HG03457 (cell line): ENCODE results near the gene LRFN3.
"Not testable (repeated sequence)": the region's sequence is repeated elsewhere in the genome, so short reads cannot be mapped to it uniquely, and the experiment has no call there.

Experiments used
- ATAC-seq: cut with Tn5 transposase; IDR thresholded peaks from one replicate; pipeline ENCODE4 v1.9.1; 2021; ENCODE audit warnings: moderate number of reproducible peaks; ENCODE audit not compliant: unreplicated experiment

The LRFN3 gene

GRCh38 chr19:35937345-35938281 is 1.4 kb downstream of the LRFN3 start:
- no peak for ATAC-seq

- no peak for ATAC-seq
Observed at GRCh38 chr19:35938282-35939224, 2.4 kb downstream of the LRFN3 start.

- ATAC-seq = no peak
Observed at GRCh38 chr19:35939307-35940077, 3.3 kb downstream of the LRFN3 start.

GRCh38 chr19:35940078-35940775 is 4.1 kb downstream of the LRFN3 start:
- no peak for ATAC-seq

- ATAC-seq = no peak
Observed at GRCh38 chr19:35940839-35941238, 4.7 kb downstream of the LRFN3 start.

- ATAC-seq = no peak
Observed at GRCh38 chr19:35942235-35942634, 6.1 kb downstream of the LRFN3 start.

- no peak for ATAC-seq
Observed at GRCh38 chr19:35943321-35944301, 7.4 kb downstream of the LRFN3 start.

GRCh38 chr19:35944556-35944955 is 8.4 kb downstream of the LRFN3 start:
- ATAC-seq = no peak

GRCh38 chr19:35945121-35945790 is 9.1 kb downstream of the LRFN3 start:
- ATAC-seq = no peak

- ATAC-seq = no peak
Observed at GRCh38 chr19:35946203-35946602, 10.0 kb downstream of the LRFN3 start.

GRCh38 chr19:35949131-35949530 is 13.0 kb downstream of the LRFN3 start:
- ATAC-seq = no peak

- ATAC-seq = no peak
Observed at GRCh38 chr19:35955881-35956634, 19.9 kb downstream of the LRFN3 start.

- not testable (repeated sequence) for ATAC-seq
Observed at GRCh38 chr19:35957411-35957810, 21.2 kb downstream of the LRFN3 start.

- no peak for ATAC-seq
Observed at GRCh38 chr19:35958660-35959039, 22.5 kb downstream of the LRFN3 start.

GRCh38 chr19:35959040-35959967 is 23.1 kb downstream of the LRFN3 start:
- ATAC-seq = no peak

GRCh38 chr19:35959968-35960320 is 23.8 kb downstream of the LRFN3 start:
- no peak for ATAC-seq

GRCh38 chr19:35960432-35960972 is 24.3 kb downstream of the LRFN3 start:
- ATAC-seq = no peak
